ENCODE measurements around the gene BBS9. TPM values are rescaled to one million over a fixed set of nuclear protein-coding genes. Genes with fewer than 3 reads are reported as not detected.

BBS9 gene
- total and polyA plus RNA-seq, 2 donors (not counting 3 experiments of a cell fraction or from before 2014, with no cell fraction given) = 5.7 to 17.4 TPM

GRCh38 chr7:33356336-33356735 lies 227.0 kb downstream of the BBS9 start:
- dilution Hi-C loops (cut with MboI; ENCODE audit: extremely low pct_ligation_motif_present, low sequenced_read_pairs) = no loop called here
- intact Hi-C loops (cut with micrococcal nuclease) = no loop called here
- FAIRE-seq (no peak), DNase-seq (ENCODE audit: low read depth, low spot score) (no peak)
- CTCF ChIA-PET = interaction anchor here (1.2 to 1.8 kb wide), 2 partner anchors 11 to 20 kb away, joined by 4 to 5 read pairs; no protein-coding TSS in a partner anchor
- Histone ChIP-seq H3K4me3 (replicated peaks in 1 of 3; ENCODE audit: insufficient read depth in 1 of 3, low read depth in 1 of 3, low read length in 3 of 3) (no peak overlapping the region), H3K36me3 (ENCODE audit: control insufficient read depth in 2 of 2, extremely low read depth in 1 of 2, insufficient read depth in 2 of 2, low read length in 2 of 2) (no peaks in the 10 kb centered on the region), H3K9me3 (replicated peaks; ENCODE audit: control insufficient read depth, insufficient read depth, low read length) (no peaks in the 10 kb centered on the region), H3K9me1 (replicated peaks; ENCODE audit: control insufficient read depth, extremely low read depth, insufficient read depth, low read length) (peaks cover 3% of the 10 kb centered on the region), H3K9ac (replicated peaks; ENCODE audit: extremely low read depth, insufficient read depth, low read length) (no peak overlapping the region), H3K4me1 (ENCODE audit: control insufficient read depth, extremely low read depth, insufficient read depth, low read length) (peaks cover 3% of the 10 kb centered on the region), H3K27me3 (ENCODE audit: control insufficient read depth in 2 of 2, insufficient read depth in 2 of 2, low read length in 2 of 2) (no peaks in the 10 kb centered on the region), H3K79me2 (ENCODE audit: control insufficient read depth, insufficient read depth, low read length) (no peaks in the 10 kb centered on the region), H3K27ac (ENCODE audit: insufficient read depth, low read depth, low read length) (no peak overlapping the region), H4K20me1 (replicated peaks; ENCODE audit: control insufficient read depth, extremely low read depth, insufficient read depth, low read length) (no peaks in the 10 kb centered on the region), H2AFZ (ENCODE audit: low read depth, low read length) (no peak overlapping the region), H3K4me2 (ENCODE audit: insufficient read depth, low read length) (no peak overlapping the region)
- BruUV-seq (replicated peaks) = no TSS peak
- POLR2A ChIA-PET = no interaction called here
- TF ChIP-seq JUN (IDR thresholded peaks at IDR 0.05; ENCODE audit: borderline replicate concordance, insufficient read depth, insufficient read length, low read depth) = no peak
- TF ChIP-seq POLR2AphosphoS5 (IDR thresholded peaks at IDR 0.05; ENCODE audit: insufficient read depth, low read depth, low read length) = no peak
- TF ChIP-seq, protein P1, sequence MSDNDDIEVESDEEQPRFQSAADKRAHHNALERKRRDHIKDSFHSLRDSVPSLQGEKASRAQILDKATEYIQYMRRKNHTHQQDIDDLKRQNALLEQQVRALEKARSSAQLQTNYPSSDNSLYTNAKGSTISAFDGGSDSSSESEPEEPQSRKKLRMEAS (IDR thresholded peaks at IDR 0.05; ENCODE audit: insufficient read depth, insufficient read length) = no peak

DNA sequence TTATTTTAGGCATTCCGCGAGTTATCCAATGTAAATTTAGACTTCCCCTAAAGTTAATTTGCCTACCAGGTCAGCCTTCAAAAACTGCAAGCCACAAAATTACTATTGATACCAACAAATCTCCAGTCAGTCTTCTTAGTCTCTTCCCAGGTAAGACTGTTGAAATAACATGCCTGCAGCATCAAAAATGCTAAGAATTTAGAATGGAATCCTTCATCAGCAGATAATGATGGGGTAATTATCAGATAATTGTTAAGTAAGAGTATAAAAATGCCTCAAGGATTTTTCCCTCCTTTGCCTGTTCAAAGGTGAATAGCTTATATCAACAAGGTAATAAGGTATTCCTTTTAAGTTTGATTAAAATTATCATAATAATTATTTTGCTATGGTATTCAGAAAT lies 228.5 kb downstream of the BBS9 start:
- H3K4me3 ChIP-seq (replicated peaks in 1 of 3; ENCODE audit: insufficient read depth in 1 of 3, low read depth in 1 of 3, low read length in 3 of 3) = no peak overlapping the region
- H4K20me1 ChIP-seq (replicated peaks; ENCODE audit: control insufficient read depth, extremely low read depth, insufficient read depth, low read length) = no peaks in the 10 kb centered on the region
- no peak overlapping the region for H3K27ac ChIP-seq (ENCODE audit: insufficient read depth, low read depth, low read length)
- H2AFZ ChIP-seq (ENCODE audit: low read depth, low read length) = no peak overlapping the region
- no peak for FAIRE-seq
- no peaks in the 10 kb centered on the region for H3K79me2 ChIP-seq (ENCODE audit: control insufficient read depth, insufficient read depth, low read length)
- H3K4me1 ChIP-seq (ENCODE audit: control insufficient read depth, extremely low read depth, insufficient read depth, low read length) = peaks cover 3% of the 10 kb centered on the region
- POLR2A ChIA-PET = no interaction called here
- DNase-seq (ENCODE audit: low read depth, low spot score) = no peak
- H3K9me3 ChIP-seq (replicated peaks; ENCODE audit: control insufficient read depth, insufficient read depth, low read length) = no peaks in the 10 kb centered on the region
- CTCF ChIA-PET = interaction anchor here (1.8 kb wide), 1 partner anchor 22 kb away, joined by 5 read pairs; no protein-coding TSS in a partner anchor
- no peaks in the 10 kb centered on the region for H3K36me3 ChIP-seq (ENCODE audit: control insufficient read depth in 2 of 2, extremely low read depth in 1 of 2, insufficient read depth in 2 of 2, low read length in 2 of 2)
- dilution Hi-C loops (cut with MboI; ENCODE audit: extremely low pct_ligation_motif_present, low sequenced_read_pairs) (no loop called here), intact Hi-C loops (cut with micrococcal nuclease) (no loop called here)
- no peak overlapping the region for H3K9ac ChIP-seq (replicated peaks; ENCODE audit: extremely low read depth, insufficient read depth, low read length)
- H3K4me2 ChIP-seq (ENCODE audit: insufficient read depth, low read length) = no peak overlapping the region
- H3K9me1 ChIP-seq (replicated peaks; ENCODE audit: control insufficient read depth, extremely low read depth, insufficient read depth, low read length) = peaks cover under 1% of the 10 kb centered on the region
- no TSS peak for BruUV-seq (replicated peaks)
- TF ChIP-seq, protein P1 (IDR thresholded peaks at IDR 0.05; ENCODE audit: insufficient read depth, insufficient read length) = no peak
- TF ChIP-seq CTCF (IDR thresholded peaks at IDR 0.05; ENCODE audit: extremely low read depth in 1 of 2, insufficient read depth in 1 of 2, low read depth in 1 of 2, low read length in 2 of 2) = no peak
- no peak for TF ChIP-seq JUN (IDR thresholded peaks at IDR 0.05; ENCODE audit: borderline replicate concordance, insufficient read depth, insufficient read length, low read depth)
- TF ChIP-seq GATA2 (IDR thresholded peaks at IDR 0.05; ENCODE audit: insufficient read depth, insufficient read length, low read depth, low read length) = no peak
- no peak for TF ChIP-seq EZH2 (IDR thresholded peaks at IDR 0.05; ENCODE audit: borderline replicate concordance, low read depth, low read length, severe bottlenecking)
- TF ChIP-seq MYC (IDR thresholded peaks at IDR 0.05; ENCODE audit: low read depth, low read length) = no peak
- TF ChIP-seq POLR2AphosphoS5 (IDR thresholded peaks at IDR 0.05; ENCODE audit: insufficient read depth, low read depth, low read length) = no peak
- no peak for TF ChIP-seq POLR2A (IDR thresholded peaks at IDR 0.05; ENCODE audit: low read depth, low read length)
- TF ChIP-seq FOS (IDR thresholded peaks at IDR 0.05; ENCODE audit: borderline replicate concordance, insufficient read depth, low read length) = no peak
- H3K27me3 ChIP-seq (ENCODE audit: control insufficient read depth in 2 of 2, insufficient read depth in 2 of 2, low read length in 2 of 2) = no peaks in the 10 kb centered on the region

Measured in endothelial cell of umbilical vein (primary cell).